NT2/D1 (cell line): ENCODE measurements around the gene UBR2.
A peak's percentile ranks its signal among the peaks of the same experiment; 100 is the strongest.
"Not testable (repeated sequence)": the region's sequence is repeated elsewhere in the genome, so short reads cannot be mapped to it uniquely, and the experiment has no call there.

Source experiments
- DNase-seq: peaks from one replicate; pipeline ENCODE4 v3.0.0-alpha.2; 2011; ENCODE audit warnings: low read depth, low spot score
- H3K27me3 ChIP-seq: 2 replicates; pipeline ENCODE4 v1.6.0; 2011; ENCODE audit warnings: mild to moderate bottlenecking; ENCODE audit not compliant: insufficient read length, insufficient read depth
- H3K36me3 ChIP-seq: 2 replicates; pipeline ENCODE4 v1.6.1; 2011; ENCODE audit warnings: mild to moderate bottlenecking, low read length, mixed read lengths; ENCODE audit not compliant: insufficient read depth, insufficient read length
- H3K4me1 ChIP-seq: 2 replicates; pipeline ENCODE4 v1.5.1; 2011; ENCODE audit not compliant: insufficient read depth, insufficient read length
- H3K4me3 ChIP-seq: 2 replicates; pipeline ENCODE4 v1.5.1; 2011; ENCODE audit warnings: low read depth; ENCODE audit not compliant: insufficient read length
- H3K9ac ChIP-seq: 2 replicates; pipeline ENCODE4 v1.6.0; 2011; ENCODE audit warnings: low read depth; ENCODE audit not compliant: insufficient read length
- H3K9me3 ChIP-seq: 2 replicates; pipeline ENCODE4 v1.5.1; 2011; ENCODE audit warnings: mild to moderate bottlenecking, low read length; ENCODE audit not compliant: insufficient read depth
- SUZ12 ChIP-seq: IDR thresholded peaks from 2 replicates; pipeline ENCODE4 v1.6.1; 2011; ENCODE audit not compliant: insufficient read length, insufficient read depth; ENCODE audit errors: extremely low read depth
- YY1 ChIP-seq: IDR thresholded peaks from 2 replicates; pipeline ENCODE4 v1.6.1; 2011; ENCODE audit not compliant: insufficient read length, insufficient read depth
- ZNF274 ChIP-seq: IDR thresholded peaks from 2 replicates; pipeline ENCODE4 v1.6.1; 2011; ENCODE audit warnings: mild to moderate bottlenecking, low read depth, low read length

Gene UBR2

DNA sequence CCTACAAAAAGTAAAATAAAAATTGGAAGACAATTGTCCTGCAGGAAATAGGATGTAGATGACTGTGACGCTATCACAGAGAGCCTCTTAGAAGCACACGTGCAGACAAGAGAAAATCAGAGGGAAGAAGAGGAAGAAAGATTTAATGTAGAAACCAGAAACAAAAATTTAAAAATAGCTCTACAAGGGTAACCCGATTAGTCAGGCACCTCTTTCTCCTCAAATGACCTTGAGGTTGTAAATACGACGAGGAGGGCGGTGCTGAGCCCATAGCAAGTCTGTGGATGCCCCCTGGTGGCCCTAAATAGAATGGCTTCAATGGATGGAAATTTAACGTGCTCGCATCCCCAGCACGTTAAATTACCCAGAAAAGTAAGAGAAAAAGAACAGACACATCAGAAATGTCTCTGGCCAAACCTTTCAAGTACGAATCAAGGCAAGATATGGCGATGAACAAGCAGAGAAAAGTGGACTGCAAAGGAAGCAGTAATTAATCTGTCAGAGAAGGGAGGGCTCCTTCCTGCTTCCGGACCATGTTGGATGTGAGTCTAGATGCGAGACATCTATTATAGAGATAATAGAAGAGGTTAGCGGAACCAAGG lies 162.8 kb downstream of the UBR2 start:
- Histone ChIP-seq H3K9ac (no peak overlapping the region), H3K36me3 (no peaks in the 10 kb centered on the region), H3K9me3 (no peaks in the 10 kb centered on the region), H3K4me1 (no peaks in the 10 kb centered on the region), H3K4me3 (no peak overlapping the region), H3K27me3 (no peaks in the 10 kb centered on the region)
- no peak for TF ChIP-seq ZNF274
- no peak for TF ChIP-seq SUZ12
- TF ChIP-seq YY1, result no peak
- peak; percentile 59 for DNase-seq

DNA sequence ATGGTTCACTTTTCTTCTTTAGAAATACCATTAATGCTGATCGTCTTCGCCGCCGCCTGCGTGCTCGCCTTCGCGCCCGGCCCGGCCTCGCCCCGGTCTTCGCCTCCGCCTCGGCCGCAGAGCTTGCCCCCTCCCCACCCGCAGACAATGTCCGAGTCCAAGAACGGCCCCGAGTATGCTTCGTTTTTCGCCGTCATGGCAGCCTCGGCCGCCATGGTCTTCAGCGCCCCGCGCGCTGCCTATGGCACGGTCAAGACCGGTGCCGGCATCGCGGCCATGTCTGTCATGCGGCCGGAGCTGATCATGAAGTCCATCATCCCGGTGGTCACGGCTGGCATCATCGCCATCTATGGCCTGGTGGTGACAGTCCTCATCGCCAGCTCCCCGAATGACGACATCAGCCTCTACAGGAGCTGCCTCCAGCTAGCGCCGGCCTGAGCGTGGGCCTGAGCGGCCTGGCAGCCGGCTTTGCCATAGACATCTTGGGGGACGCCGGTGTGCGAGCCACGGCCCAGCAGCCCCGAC lies 163.3 kb downstream of the UBR2 start:
- no peaks in the 10 kb centered on the region for H3K36me3 ChIP-seq
- H3K9ac ChIP-seq, result no peak overlapping the region
- no peak overlapping the region for H3K4me3 ChIP-seq
- DNase-seq, result no peak
- no peaks in the 10 kb centered on the region for H3K9me3 ChIP-seq
- H3K4me1 ChIP-seq, result no peaks in the 10 kb centered on the region
- H3K27me3 ChIP-seq, result no peaks in the 10 kb centered on the region
- TF ChIP-seq SUZ12 (no peak), ZNF274 (no peak), YY1 (no peak)

DNA sequence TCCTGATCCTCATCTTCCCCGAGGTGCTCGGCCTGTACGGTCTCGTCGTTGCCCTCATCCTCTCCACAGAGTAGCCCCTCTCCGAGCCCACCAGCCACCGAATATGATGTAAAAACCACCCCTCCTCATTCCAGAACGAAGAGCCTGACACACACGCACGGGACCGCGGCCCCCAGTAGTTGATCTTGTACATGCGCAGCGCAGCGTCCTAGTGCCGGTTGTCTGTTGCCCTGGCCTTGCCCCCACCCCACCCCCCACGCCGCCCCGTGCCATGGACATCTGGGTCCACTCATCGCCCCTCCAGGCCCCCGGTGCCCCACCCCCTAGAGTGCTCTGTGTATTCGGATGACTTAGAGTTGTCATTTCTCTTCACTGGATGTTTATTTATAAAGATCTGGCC lies 163.8 kb downstream of the UBR2 start:
- H3K4me1 ChIP-seq, result no peaks in the 10 kb centered on the region
- H3K4me3 ChIP-seq, result no peak overlapping the region
- no peaks in the 10 kb centered on the region for H3K9me3 ChIP-seq
- DNase-seq, result no peak
- TF ChIP-seq ZNF274 (no peak), SUZ12 (no peak), YY1 (no peak)
- no peak overlapping the region for H3K9ac ChIP-seq
- H3K27me3 ChIP-seq, result no peaks in the 10 kb centered on the region
- no peaks in the 10 kb centered on the region for H3K36me3 ChIP-seq

DNA sequence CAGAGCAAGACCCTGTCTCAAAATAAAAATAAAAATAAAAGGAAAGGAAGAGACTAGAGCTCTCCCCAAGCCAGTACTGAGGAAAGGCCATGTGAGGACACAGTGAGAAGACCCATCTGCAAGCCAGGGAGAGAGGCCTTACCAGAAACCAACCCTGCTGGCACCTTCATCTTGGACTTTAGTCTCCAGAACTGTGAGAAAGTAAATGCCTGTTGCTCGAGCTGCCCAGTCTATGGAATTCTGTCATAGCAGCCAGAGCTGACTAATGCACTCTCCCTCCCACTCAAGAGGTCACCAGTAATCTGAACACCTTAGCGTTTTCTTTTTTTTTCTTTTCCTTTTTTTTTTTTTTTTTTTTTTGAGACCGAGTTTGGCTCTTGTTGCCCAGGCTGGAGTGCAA lies 165.9 kb downstream of the UBR2 start:
- no peak for DNase-seq
- TF ChIP-seq YY1, result no peak
- no peak for TF ChIP-seq ZNF274
- TF ChIP-seq SUZ12, result no peak
- Histone ChIP-seq H3K4me1 (no peaks in the 10 kb centered on the region), H3K4me3 (no peak overlapping the region), H3K9me3 (no peaks in the 10 kb centered on the region), H3K36me3 (no peaks in the 10 kb centered on the region), H3K27me3 (no peaks in the 10 kb centered on the region), H3K9ac (no peak overlapping the region)

DNA sequence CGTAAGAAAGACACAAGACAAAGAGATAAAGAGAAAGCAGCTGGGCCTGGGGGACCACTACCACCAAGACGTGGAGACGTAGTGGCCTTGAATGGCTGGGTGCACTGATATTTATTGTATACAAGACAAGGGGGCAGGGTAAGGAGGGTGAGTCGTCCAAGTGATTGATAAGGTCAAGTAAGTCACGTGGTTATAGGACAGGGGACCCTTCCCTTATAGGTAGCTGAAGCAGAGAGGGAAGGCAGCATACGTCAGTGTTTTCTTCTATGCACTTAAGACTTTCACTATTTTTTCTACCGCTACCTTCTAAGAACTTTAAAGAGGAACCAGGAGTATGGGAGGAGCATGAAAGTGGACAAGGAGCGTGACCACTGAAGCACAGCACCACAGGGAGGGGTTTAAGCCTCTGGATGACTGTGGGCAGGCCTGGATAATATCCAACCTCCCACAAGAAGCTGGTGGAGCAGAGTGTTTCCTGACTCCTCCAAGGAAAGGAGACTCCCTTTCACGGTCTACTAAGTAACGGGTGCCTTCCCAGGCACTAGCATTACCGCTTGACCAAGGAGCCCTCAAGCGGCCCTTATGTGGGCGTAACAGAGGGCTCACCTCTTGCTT lies 170.1 kb downstream of the UBR2 start:
- H3K4me3 ChIP-seq, DNase-seq, H3K4me1 ChIP-seq, H3K27me3 ChIP-seq, H3K36me3 ChIP-seq, H3K9ac ChIP-seq, H3K9me3 ChIP-seq: not testable (repeated sequence)

DNA sequence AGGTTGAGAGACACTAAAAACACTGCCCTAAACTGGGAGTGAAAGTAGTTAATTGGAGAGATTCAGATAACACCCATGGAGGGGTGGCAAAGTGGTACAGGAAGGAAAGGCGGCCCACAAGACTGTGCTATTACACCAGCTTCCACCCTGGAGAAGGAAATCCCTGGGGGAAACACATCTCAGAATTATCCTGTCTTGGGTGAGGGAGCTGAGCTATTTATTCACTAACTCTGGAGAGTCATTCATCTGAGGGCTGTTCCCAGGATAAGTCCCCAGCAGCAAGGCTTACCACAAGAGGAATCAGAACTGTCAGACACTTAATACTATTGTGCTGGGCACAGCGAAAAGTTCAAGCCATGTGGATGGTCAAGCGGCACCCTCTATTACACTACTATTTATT lies 172.1 kb downstream of the UBR2 start:
- Histone ChIP-seq H3K27me3 (no peaks in the 10 kb centered on the region), H3K9me3 (no peaks in the 10 kb centered on the region), H3K4me1 (no peaks in the 10 kb centered on the region), H3K9ac (no peak overlapping the region), H3K36me3 (no peaks in the 10 kb centered on the region), H3K4me3 (no peak overlapping the region)
- no peak for DNase-seq
- TF ChIP-seq YY1, result no peak
- TF ChIP-seq ZNF274, result no peak
- TF ChIP-seq SUZ12, result no peak

DNA sequence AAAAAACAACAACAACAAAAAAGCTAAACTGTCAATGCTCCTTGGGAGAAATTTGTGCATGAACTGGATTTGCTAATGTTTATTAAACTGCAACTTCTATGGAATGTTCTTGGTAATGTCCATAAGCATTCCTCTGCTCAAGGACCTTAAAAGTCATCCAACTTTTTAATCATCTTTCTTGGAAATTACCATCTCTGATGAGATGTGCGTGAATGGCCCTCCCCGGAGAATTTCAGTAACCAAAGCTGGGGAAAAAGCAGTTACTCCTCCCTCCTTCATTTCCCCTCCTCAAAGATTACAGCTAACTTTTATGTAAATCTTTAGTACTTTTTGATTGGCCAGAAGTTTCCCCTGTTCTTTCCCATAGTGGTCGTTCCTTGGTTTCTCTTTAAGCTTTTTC lies 176.9 kb downstream of the UBR2 start:
- no peaks in the 10 kb centered on the region for H3K36me3 ChIP-seq
- H3K4me1 ChIP-seq, result no peaks in the 10 kb centered on the region
- no peak for DNase-seq
- no peak overlapping the region for H3K4me3 ChIP-seq
- H3K9ac ChIP-seq, result no peak overlapping the region
- TF ChIP-seq SUZ12 (no peak), ZNF274 (no peak), YY1 (no peak)
- no peaks in the 10 kb centered on the region for H3K27me3 ChIP-seq
- H3K9me3 ChIP-seq, result no peaks in the 10 kb centered on the region
